HepG2 (cell line): ENCODE data around the gene BABAM2. TPM values are rescaled to one million over a fixed set of nuclear protein-coding genes. Genes with fewer than 3 reads are reported as not detected.
A peak's percentile ranks its signal among the peaks of the same experiment; 100 is the strongest.

Source experiments
- GLI4 ChIP-seq: sonication (generic); formaldehyde crosslinking; IDR thresholded peaks from 2 replicates; pipeline ENCODE4 v1.5.1; 2020; ENCODE audit warnings: missing genetic modification reagents, mild to moderate bottlenecking, moderate library complexity, borderline replicate concordance
- GMEB2 ChIP-seq: IDR thresholded peaks from 2 replicates; pipeline ENCODE4 v1.6.1; 2016; ENCODE audit warnings: missing biosample characterization, missing genetic modification reagents, low read depth
- HNRNPH1 ChIP-seq: fragments of 200-400 bp; formaldehyde crosslinking; optimal IDR thresholded peaks from 2 replicates; pipeline ENCODE3; 2017; ENCODE audit warnings: mild to moderate bottlenecking, low read depth, low read length
- KLF12 ChIP-seq: sonication (generic); formaldehyde crosslinking; IDR thresholded peaks from 2 replicates; pipeline ENCODE4 v1.4.0; 2020; ENCODE audit warnings: missing genetic modification reagents, borderline replicate concordance
- MED1 ChIP-seq: sonication (generic); formaldehyde crosslinking; IDR thresholded peaks from 2 replicates; pipeline ENCODE4 v1.4.0; 2020; ENCODE audit warnings: missing genetic modification reagents
- POLR2AphosphoS5 ChIP-seq: IDR thresholded peaks from 2 replicates; pipeline ENCODE4 v1.6.1; 2012; ENCODE audit warnings: low read depth, low read length
- PRDM4 ChIP-seq: sonication (generic); formaldehyde crosslinking; IDR thresholded peaks from 2 replicates; pipeline ENCODE4 v1.9.0; 2021; ENCODE audit warnings: missing genetic modification reagents, borderline replicate concordance
- RBAK ChIP-seq: sonication (generic); formaldehyde crosslinking; IDR thresholded peaks from 2 replicates; pipeline ENCODE4 v1.5.1; 2020; ENCODE audit warnings: mild to moderate bottlenecking, missing genetic modification reagents
- RFX3 ChIP-seq: IDR thresholded peaks from 2 replicates; pipeline ENCODE4 v1.6.1; 2016; ENCODE audit warnings: missing biosample characterization, missing genetic modification reagents
- SIN3B ChIP-seq: fragments of 150-350 bp; IDR thresholded peaks from 2 replicates; pipeline ENCODE4 v1.6.1; 2014; ENCODE audit warnings: low read length
- SRSF1 ChIP-seq: fragments of 200-400 bp; formaldehyde crosslinking; optimal IDR thresholded peaks from 2 replicates; pipeline ENCODE3; 2017; ENCODE audit warnings: mild to moderate bottlenecking, low read depth, low read length, moderate library complexity
- TAF15 ChIP-seq: fragments of 200-400 bp; formaldehyde crosslinking; IDR thresholded peaks from one replicate; pipeline ENCODE4 v1.6.1; 2018; ENCODE audit warnings: mild to moderate bottlenecking, low read depth, low read length; ENCODE audit not compliant: poor library complexity, severe bottlenecking
- THYN1 ChIP-seq: sonication (generic); formaldehyde crosslinking; IDR thresholded peaks from 2 replicates; pipeline ENCODE4 v1.8.1; 2023; ENCODE audit warnings: low read depth, mild to moderate bottlenecking, moderate library complexity, missing genetic modification reagents, borderline replicate concordance
- ZBTB26 ChIP-seq: IDR thresholded peaks from 2 replicates; pipeline ENCODE4 v1.6.1; 2016; ENCODE audit warnings: missing compliant biosample characterization, missing genetic modification reagents, borderline replicate concordance
- ZFP90 ChIP-seq: sonication (generic); formaldehyde crosslinking; IDR thresholded peaks from 2 replicates; pipeline ENCODE4 v1.8.0; 2022; ENCODE audit warnings: missing genetic modification reagents, mild to moderate bottlenecking, inconsistent platforms, borderline replicate concordance
- ZNF282 ChIP-seq: fragments of 450-650 bp; IDR thresholded peaks from 2 replicates; pipeline ENCODE4 v1.6.1; 2018; ENCODE audit not compliant: partially characterized antibody
- ZNF30 ChIP-seq: sonication (generic); formaldehyde crosslinking; IDR thresholded peaks from 2 replicates; pipeline ENCODE4 v1.5.0; 2020; ENCODE audit warnings: mild to moderate bottlenecking, missing genetic modification reagents
- ZNF556 ChIP-seq: sonication (generic); formaldehyde crosslinking; IDR thresholded peaks from 2 replicates; pipeline ENCODE4 v1.4.0; 2020; ENCODE audit warnings: mild to moderate bottlenecking, missing genetic modification reagents, borderline replicate concordance
- ZNF569 ChIP-seq: sonication (generic); formaldehyde crosslinking; IDR thresholded peaks from 2 replicates; pipeline ENCODE4 v1.5.0; 2020; ENCODE audit warnings: mild to moderate bottlenecking, missing genetic modification reagents, moderate library complexity, borderline replicate concordance
- ZNF781 ChIP-seq: sonication (generic); formaldehyde crosslinking; IDR thresholded peaks from 2 replicates; pipeline ENCODE4 v1.5.1; 2020; ENCODE audit warnings: borderline replicate concordance, mild to moderate bottlenecking, missing genetic modification reagents; ENCODE audit errors: not compliant biosample characterization
- polyA plus RNA-seq, 8 experiments: library from polyadenylated mRNA; depleted of rRNA in 3 of 8; stranded (reverse) in 7 of 8; unstranded in 1 of 8; fragments of >200 nt; fragmentation: Illumina TruSeq in 4 of 8; extraction: Trizol in 4 of 8; gene quantifications; 2 replicates each; pipeline versions ENCODE4 v1.2.1 to v1.2.3, GENCODE V29; 2011 to 2016; ENCODE audit warnings: low read depth in 4 of 8, missing spikeins in 1 of 8, mixed read lengths in 1 of 8; ENCODE audit not compliant: insufficient read depth in 1 of 8
- total RNA-seq, 5 experiments: library from RNA; depleted of rRNA; stranded (reverse); fragments of >200 nt; fragmentation: Illumina TruSeq; extraction: Trizol; gene quantifications; 2 replicates each; pipeline ENCODE4 v1.2.3, GENCODE V29; 2016; ENCODE audit warnings: low read depth in 1 of 5
- TF ChIP-seq, protein P1 (sequence below): sonication (generic); formaldehyde crosslinking; IDR thresholded peaks from 2 replicates; pipeline ENCODE4 v1.4.0; 2020; ENCODE audit warnings: missing genetic modification reagents
- TF ChIP-seq, protein P2 (sequence below): sonication (generic); formaldehyde crosslinking; IDR thresholded peaks from 2 replicates; pipeline ENCODE4 v1.8.0; 2022; ENCODE audit warnings: missing genetic modification reagents, mild to moderate bottlenecking, moderate library complexity, borderline replicate concordance

Gene BABAM2
- total and polyA plus RNA-seq, 2 of the 13 experiments (the other 11 are each of a cell fraction or from before 2014, with no cell fraction given): 24.9 to 28.0 TPM

DNA sequence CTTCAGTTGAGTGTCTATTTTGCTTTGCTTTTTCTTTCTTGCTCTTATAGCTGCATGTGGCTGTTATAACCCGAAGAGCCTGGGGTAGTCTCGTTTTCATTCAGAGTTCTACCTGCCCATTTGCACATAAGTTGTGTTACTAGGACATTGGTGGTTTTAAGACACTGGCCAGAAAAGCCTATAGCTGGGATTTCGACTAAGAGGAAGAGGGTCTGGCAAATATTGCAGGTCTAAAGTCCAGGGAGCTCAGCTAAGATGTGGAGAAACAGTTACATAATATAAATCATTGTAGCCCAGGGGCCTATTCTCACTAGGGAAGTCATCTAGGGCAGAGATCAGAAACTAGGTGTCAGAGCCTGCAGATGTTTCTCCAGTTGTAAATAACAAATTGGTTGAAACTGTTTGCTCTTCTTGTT, 120.8 kb downstream of the BABAM2 start (continued):
- TF ChIP-seq ZBTB26 (CRISPR knock-in tag) (no peak), ZNF781 (no peak), RBAK (CRISPR knock-in tag) (no peak), ZNF282 (no peak), HNRNPH1 (no peak), KLF12 (CRISPR knock-in tag) (peak; percentile 55; the same call in 1 of the 2 replicates), ZFP90 (CRISPR knock-in tag) (no peak), GLI4 (no peak), RFX3 (CRISPR knock-in tag) (no peak), GMEB2 (no peak), SRSF1 (no peak), SIN3B (no peak), PRDM4 (CRISPR knock-in tag) (no peak), ZNF569 (CRISPR knock-in tag) (no peak; the same call in 1 of the 2 replicates), ZNF556 (0 out of 2 replicates have a peak, but pooled peaks have one; percentile 68), TAF15 (no peak), THYN1 (CRISPR knock-in tag) (no peak), MED1 (CRISPR knock-in tag) (peak; percentile 76), ZNF30 (CRISPR knock-in tag) (no peak), POLR2AphosphoS5 (no peak)
- TF ChIP-seq, protein P1, sequence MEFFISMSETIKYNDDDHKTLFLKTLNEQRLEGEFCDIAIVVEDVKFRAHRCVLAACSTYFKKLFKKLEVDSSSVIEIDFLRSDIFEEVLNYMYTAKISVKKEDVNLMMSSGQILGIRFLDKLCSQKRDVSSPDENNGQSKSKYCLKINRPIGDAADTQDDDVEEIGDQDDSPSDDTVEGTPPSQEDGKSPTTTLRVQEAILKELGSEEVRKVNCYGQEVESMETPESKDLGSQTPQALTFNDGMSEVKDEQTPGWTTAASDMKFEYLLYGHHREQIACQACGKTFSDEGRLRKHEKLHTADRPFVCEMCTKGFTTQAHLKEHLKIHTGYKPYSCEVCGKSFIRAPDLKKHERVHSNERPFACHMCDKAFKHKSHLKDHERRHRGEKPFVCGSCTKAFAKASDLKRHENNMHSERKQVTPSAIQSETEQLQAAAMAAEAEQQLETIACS (CRISPR knock-in tag): no peak
- TF ChIP-seq, protein P2, sequence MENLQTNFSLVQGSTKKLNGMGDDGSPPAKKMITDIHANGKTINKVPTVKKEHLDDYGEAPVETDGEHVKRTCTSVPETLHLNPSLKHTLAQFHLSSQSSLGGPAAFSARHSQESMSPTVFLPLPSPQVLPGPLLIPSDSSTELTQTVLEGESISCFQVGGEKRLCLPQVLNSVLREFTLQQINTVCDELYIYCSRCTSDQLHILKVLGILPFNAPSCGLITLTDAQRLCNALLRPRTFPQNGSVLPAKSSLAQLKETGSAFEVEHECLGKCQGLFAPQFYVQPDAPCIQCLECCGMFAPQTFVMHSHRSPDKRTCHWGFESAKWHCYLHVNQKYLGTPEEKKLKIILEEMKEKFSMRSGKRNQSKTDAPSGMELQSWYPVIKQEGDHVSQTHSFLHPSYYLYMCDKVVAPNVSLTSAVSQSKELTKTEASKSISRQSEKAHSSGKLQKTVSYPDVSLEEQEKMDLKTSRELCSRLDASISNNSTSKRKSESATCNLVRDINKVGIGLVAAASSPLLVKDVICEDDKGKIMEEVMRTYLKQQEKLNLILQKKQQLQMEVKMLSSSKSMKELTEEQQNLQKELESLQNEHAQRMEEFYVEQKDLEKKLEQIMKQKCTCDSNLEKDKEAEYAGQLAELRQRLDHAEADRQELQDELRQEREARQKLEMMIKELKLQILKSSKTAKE: no peak
- TF ChIP-seq, all 625 proteins: peak for 128
